ENCODE data around the gene CCDC85B. TPM values are rescaled to one million over a fixed set of nuclear protein-coding genes. Genes with fewer than 3 reads are reported as not detected.
A peak's percentile ranks its signal among the peaks of the same experiment; 100 is the strongest.
"Not testable (repeated sequence)": the region's sequence is repeated elsewhere in the genome, so short reads cannot be mapped to it uniquely, and the experiment has no call there.

Gene CCDC85B
- total RNA-seq, result 27.9 TPM
- long read RNA-seq, transcript CCDC85B-201 (1 exons, 1,524 nt), result major isoform, 103 of 105 reads
- long read RNA-seq, partial matches to known transcripts, result 0 of 105 reads
- long read RNA-seq, other reads (novel, unspliced or antisense), result 2 of 105 reads

DNA sequence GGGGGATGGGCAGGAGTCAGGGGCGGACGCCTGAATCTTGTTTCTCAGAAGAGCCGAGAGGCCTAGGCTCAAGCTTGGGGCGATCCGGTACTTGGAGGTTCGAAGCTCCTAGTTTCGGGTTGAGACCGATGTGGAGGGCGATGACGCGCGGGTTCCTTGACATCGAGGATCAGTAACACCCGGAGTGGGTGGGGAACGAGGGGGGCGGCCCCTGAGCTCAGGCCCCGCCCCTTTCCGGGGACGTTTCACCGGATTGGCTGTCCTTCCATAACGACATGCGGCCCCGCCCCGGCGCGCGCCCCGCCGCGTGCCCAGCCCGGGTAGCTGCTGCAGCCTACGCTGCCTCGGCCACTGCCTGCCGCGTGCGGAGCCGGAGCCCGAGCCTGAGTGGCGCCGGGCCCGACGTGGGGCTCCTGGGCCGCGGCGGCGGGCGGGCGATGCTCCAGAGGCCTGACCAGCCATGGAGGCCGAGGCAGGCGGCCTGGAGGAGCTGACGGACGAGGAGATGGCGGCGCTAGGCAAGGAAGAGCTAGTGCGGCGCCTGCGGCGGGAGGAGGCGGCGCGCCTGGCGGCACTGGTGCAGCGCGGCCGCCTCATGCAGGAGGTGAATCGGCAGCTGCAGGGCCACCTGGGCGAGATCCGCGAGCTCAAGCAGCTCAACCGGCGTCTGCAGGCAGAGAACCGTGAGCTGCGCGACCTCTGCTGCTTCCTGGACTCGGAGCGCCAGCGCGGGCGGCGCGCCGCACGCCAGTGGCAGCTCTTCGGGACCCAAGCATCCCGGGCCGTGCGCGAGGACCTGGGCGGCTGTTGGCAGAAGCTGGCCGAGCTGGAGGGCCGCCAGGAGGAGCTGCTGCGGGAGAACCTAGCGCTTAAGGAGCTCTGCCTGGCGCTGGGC, at the start of gene CCDC85B:
Gene CCDC85B, plus strand, starts transcription at position 350 of the 895 bp plus-strand sequence. Its CDS starts 111 bp downstream, at position 461.
- DNase-seq, result peak; percentile 100
- intact Hi-C loops (cut with DNase I), result no loop called here
- peak; percentile 86 for ATAC-seq (ENCODE audit: poor library complexity)

DNA sequence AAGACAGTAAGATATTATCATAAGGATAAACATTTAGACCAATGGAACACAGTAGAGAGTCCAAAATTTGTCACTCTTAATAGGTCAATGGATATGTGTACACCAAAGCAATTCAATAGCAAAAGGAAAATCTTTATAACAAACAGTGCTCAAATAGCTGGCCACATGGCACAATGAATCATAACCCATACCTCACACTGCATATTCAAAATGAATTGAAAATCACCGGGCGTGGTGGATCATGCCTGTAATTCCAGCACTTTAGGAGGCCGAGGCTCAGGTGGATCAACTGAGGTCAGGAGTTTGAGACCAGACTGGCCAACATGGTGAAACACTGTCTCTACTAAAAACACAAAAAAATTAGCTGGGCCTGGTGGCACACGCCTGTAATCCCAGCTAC, 48.3 kb upstream of the CCDC85B start:
- ATAC-seq (ENCODE audit: poor library complexity) (no peak), DNase-seq (no peak)
- intact Hi-C loops (cut with DNase I), result no loop called here

DNA sequence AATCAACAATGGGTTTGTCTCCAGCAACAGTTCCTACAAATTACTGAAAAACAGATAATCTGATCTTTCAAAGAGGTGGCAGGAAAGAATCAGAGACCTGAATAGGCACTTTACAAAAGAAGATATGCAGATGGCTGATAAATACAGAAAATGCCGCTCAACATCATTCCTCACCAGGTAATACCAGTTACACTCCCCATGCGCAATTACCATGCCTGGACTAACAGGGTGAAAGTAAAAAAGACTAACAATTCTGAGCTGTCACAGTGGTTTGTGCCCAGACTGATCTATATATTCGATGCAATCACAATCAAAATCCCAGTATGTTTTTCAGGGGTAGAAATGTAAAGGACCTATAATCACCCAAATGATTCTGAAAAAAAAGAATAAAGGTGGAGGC, 46.7 kb upstream of the CCDC85B start:
- ATAC-seq (ENCODE audit: poor library complexity), result no peak
- no peak for DNase-seq
- intact Hi-C loops (cut with DNase I), result no loop called here

DNA sequence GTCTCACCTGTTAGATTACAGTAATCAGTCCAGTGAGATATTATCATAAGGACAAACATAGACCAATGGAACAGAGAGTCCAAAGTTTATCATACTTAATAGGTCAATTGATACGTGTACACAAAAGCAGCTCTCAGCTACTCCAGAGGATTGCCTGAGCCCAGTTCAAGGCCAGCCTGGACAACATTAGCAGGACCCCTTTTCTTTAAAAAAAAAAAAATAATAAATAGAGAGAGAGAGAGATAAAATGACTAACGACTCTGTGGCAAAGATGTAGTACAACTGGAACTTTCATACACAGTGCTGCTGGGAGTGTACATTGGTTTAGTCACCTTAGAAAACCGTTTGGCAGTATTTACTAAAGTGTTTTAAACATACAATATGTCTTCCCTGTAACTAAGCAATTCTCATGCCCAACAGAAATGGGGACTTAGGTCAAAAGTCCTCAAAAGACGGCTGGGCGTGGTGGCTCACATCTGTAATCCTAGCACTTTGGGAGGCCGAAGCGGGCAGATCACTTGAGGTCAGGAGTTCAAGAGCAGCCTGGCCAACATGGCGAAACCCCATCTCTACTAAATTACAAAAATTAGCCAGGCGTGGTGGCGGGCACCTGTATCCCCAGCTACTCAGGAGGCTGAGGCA, 46.1 kb upstream of the CCDC85B start:
- no peak for ATAC-seq (ENCODE audit: poor library complexity)
- DNase-seq, result no peak
- intact Hi-C loops (cut with DNase I), result no loop called here

DNA sequence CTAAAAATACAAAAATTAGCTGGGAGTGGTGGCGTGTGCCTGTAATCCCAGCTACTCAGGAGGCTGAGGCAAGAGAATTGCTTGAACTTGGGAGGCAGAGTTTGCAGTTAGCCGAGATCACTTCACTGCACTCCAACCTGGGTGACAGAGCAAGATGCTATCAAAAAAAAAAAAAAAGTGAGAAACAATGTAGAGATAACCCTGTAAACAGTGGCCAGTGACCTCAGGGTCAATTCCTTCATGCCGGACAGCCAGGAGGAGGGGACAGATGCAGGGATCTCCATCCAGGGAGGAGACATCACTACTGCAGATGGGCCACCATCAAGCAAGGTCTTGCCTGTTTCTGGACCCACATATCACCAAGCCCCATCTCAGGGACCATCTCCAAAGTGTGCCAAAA, 42.7 kb upstream of the CCDC85B start:
- no peak for ATAC-seq (ENCODE audit: poor library complexity)
- no peak for DNase-seq
- intact Hi-C loops (cut with DNase I), result no loop called here

- DNase-seq; ATAC-seq (ENCODE audit: poor library complexity); intact Hi-C loops (cut with DNase I): not testable (repeated sequence)
Measured at GRCh38 chr11:65848693-65849092, 41.8 kb upstream of the CCDC85B start.

GRCh38 chr11:65849366-65849765, 41.1 kb upstream of the CCDC85B start:
- intact Hi-C loops (cut with DNase I), result no loop called here
- ATAC-seq (ENCODE audit: poor library complexity) (no peak), DNase-seq (no peak)

GRCh38 chr11:65849771-65850216, 40.7 kb upstream of the CCDC85B start:
- intact Hi-C loops (cut with DNase I), result no loop called here
- ATAC-seq (ENCODE audit: poor library complexity) (no peak), DNase-seq (no peak)

DNA sequence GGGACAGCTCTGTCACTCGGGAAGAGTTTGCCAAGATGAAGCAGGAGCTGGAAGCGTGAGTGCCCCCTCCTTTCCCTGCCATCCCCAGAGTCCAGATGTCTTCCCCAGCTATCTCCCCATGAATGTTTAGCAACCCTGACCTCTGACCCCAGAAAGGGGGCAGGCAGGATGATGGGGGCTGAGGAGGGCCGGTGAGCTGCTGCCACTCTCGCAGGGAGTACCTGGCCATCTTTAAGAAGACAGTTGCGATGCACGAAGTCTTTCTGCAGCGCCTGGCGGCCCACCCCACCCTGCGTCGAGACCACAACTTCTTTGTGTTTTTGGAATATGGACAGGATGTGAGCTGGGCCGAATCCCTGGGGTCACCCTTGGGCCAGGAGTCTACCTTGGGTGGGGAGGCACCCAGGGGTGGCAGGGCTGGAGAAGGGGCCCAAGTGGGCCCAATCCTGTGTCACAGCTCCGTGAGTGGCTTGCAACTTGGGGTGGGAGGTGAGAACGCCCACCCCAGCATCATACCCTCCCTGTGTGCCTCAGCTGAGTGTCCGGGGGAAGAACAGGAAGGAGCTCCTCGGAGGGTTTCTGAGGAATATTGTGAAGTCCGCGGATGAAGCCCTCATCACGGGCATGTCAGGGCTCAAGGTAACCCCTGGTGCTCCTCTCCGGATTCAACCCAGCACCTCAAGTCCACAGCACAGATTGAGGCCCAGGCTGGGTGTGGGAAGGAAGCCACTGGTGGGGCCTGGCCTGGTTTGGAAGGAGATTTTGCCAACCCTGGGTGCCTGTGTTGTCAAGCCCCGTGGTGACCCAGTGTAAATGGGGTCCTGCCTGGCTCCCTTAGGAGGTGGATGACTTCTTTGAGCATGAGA, 40.0 kb upstream of the CCDC85B start:
- no peak for ATAC-seq (ENCODE audit: poor library complexity)
- no peak for DNase-seq
- intact Hi-C loops (cut with DNase I), result no loop called here

DNA sequence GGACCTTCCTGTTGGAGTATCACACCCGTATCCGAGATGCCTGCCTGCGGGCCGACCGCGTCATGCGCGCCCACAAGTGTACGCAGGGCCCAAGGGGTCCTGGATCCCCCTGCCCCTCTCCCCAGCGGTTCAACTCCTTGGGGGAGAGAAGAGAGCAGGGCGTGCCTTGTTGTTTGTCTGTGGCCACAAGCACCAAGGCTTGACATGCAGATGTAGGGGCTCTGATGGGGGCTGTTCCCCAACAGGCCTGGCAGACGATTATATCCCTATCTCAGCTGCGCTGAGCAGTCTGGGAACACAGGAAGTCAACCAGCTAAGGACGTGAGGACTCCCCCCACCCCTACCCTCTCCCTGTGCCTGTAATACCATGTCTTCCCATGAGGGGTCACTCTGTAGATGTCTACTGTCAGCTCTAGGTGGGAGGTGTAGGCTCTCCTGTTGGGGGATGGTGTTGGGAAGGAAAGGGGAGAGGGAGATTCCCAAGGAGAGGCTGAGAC, 39.3 kb upstream of the CCDC85B start:
- intact Hi-C loops (cut with DNase I), result no loop called here
- no peak for DNase-seq

GRCh38 chr11:65851811-65852507, 38.5 kb upstream of the CCDC85B start:
- DNase-seq (no peak), ATAC-seq (ENCODE audit: poor library complexity) (no peak)
- intact Hi-C loops (cut with DNase I), result no loop called here

More for the DNA sequence above, 39.3 kb upstream of the CCDC85B start:
- no peak for ATAC-seq (ENCODE audit: poor library complexity)

GRCh38 chr11:65852508-65853245, 37.8 kb upstream of the CCDC85B start:
- intact Hi-C loops (cut with DNase I), result no loop called here
- ATAC-seq (ENCODE audit: poor library complexity), result no peak
- DNase-seq, result no peak

DNA sequence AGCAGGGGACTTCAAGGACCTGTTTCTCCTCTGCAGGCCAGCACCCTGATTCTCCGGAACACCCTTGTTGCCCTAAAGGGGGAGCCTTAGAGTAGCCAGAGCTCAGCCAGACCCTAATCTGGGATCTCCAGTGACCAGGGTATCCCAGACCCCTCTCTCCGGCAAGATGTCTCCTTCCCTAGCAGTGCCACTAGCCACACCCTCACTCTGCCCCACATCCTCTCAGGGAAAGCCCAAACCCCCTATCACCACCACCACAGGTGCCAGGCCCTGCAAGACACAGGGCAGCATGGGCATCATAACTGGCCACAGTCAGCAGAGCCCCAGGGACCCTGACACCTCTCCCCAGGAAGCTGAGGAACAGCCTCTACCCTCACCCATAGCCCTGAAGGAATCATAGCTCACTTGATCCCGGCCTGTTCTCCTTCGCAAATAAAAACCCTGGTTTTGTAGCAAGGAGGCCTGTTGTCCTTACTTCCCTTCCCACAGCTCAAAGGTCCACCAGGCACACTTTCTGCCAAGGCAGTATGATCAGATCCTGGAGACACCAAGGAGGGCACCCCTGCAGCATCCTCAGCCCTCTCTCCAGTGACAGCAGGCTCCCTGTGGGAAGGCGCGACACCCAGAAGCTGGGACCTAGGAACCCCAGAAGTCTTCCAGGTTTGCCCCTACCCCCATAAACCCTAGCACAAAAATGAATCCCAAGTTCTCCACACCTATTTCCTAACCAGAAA, 37.1 kb upstream of the CCDC85B start:
- DNase-seq, result no peak
- intact Hi-C loops (cut with DNase I), result no loop called here
- ATAC-seq (ENCODE audit: poor library complexity), result no peak

- DNase-seq (no peak), ATAC-seq (ENCODE audit: poor library complexity) (no peak)
- intact Hi-C loops (cut with DNase I), result no loop called here
Measured at GRCh38 chr11:65854161-65854592, 36.3 kb upstream of the CCDC85B start.

- ATAC-seq (ENCODE audit: poor library complexity), result no peak
Measured at GRCh38 chr11:65854852-65855837, 35.3 kb upstream of the CCDC85B start.

GRCh38 chr11:65855927-65856363, 34.5 kb upstream of the CCDC85B start:
- no peak for DNase-seq
- intact Hi-C loops (cut with DNase I), result no loop called here
- no peak for ATAC-seq (ENCODE audit: poor library complexity)

More at GRCh38 chr11:65854852-65855837, 35.3 kb upstream of the CCDC85B start:
- DNase-seq, result no peak
- intact Hi-C loops (cut with DNase I), result no loop called here
